Measurements from ENCODE around the gene SH3RF3.

Gene SH3RF3

DNA sequence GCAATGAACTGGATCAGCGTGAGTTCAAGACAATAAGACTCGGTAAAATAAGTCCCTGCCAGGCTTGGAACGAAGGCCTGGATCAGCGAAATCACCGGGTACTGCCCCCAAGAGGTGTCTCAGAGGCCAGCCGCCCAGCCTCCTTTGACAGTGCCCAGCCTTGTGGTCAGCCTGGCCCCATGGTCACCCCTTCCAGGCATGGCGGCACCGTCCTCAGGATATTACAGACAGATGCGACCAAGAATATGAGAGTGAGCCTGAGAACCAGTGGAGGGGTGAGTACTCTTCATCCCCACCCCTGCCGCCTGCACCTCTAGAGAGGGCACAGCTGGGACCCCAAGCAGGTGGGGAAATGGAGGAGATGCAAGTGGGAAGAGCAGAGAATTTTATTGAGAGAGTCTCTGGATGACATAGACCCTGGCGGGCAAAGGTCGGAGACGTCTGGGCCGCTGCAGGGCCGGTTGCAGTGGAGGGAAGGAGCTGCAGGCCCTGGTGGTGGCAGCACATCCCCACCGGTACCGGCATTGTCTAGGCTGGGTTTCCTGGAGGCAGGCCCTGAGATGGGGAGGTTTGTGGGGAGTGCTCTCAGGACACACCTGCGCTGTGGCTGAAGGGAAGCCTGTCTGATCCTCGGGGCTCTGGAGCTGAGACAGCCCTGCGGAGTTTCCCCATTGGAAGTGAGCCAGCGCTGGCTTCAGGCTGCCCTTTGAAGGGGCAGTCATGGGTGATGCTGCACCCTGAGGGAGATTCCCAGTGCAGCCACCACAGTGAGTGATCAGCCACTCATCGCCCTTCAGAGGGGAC lies 294.8 kb downstream of the SH3RF3 start:
- no peak for DNase-seq

DNA sequence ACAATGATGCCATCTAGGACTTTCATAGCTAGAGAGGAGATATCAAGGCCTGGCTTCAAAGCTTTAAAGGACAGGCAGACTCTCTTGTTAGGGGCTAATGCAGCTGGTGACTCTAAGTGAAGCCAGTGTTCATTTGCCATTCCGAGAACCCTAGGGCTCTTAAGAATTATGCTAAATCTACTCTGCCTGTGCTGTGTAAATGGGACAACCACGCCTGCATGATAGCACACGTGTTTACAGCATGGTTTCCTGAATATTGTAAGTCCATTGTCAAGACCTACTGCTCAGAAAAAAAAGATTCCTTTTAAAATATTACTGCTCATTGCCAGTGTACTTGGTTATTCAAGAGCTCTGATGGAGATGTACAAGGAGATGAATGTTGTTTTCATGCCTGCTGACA lies 296.4 kb downstream of the SH3RF3 start:
- DNase-seq = no peak

- DNase-seq = no peak
Observed at GRCh38 chr2:109427661-109428091, 298.7 kb downstream of the SH3RF3 start.

GRCh38 chr2:109428281-109428680 lies 299.3 kb downstream of the SH3RF3 start:
- no peak for DNase-seq

- no peak for DNase-seq
Observed at GRCh38 chr2:109428841-109429566, 300.0 kb downstream of the SH3RF3 start.

DNA sequence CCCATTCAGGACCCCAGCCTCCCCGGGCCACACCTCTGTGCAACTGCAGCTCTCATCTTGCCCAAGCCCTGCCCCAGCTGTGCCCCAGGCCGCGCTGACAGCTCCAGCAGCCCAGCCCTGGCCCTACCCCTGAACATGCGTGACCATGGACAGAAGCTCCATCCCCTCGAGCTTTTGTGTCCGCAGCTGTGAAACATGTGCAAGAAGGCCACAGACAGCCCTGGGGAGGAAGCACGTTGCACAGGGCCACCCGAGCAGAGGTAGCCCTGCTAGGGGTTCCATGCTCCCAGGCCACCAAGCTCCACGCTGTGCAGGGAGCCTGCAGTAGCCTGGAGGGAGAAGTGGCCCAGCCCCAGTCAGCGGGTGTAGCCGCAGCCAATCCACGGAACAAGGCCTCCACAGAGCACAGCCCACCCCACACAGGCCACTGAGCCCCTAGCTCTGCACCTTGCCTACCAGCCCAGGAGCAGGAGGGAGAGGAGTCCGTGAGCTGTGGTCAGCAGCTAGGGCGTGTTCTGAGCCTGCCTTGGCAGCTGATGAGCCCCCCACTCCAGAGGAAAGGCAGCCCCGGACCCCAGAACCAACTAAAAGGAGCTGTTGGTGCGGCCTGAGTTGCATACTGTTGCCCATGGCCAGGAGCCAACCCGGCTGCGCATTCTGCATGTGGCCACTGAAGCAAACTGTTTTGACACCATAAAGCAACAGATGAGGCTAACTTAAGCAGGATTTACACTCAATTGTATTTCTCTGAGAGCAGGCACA lies 300.7 kb downstream of the SH3RF3 start:
- DNase-seq = no peak

DNA sequence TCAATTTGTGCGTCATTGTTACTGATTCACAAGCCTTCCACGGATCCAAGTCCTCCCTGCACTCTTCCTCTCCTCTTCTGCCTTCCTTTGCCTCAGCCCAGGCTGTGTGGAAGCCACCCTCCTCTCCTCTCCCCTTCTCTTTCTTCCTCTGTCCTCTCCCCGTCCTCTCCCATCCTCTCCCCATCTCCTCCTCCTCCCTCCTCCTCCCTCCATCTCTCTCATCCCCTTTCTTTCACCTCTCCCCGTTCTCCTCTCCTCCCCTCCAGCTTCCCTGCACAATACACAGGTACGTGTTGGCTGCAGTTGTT lies 301.3 kb downstream of the SH3RF3 start:
- DNase-seq = no peak

- no peak for DNase-seq
Observed at GRCh38 chr2:109432421-109432820, 303.4 kb downstream of the SH3RF3 start.

DNA sequence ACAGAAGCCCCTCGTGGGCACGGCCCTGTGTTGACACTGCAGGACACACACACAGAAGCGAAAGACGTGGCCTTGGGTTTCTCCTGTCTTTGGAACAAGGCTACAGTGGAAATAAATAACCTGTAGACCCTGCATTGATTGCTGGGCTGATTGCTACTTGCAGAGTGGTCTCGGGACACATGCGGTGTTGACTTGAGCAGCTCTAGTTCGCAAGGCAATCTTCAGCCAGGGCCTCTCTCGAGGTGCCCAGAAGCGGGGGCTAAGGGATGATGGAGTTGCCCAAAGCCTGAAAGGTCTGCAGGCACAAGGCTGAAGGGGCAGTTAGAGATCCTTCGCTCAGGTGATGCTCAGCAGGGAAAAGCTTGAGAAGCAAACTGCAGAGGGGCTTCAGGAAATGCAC lies 304.5 kb downstream of the SH3RF3 start:
- no peak for DNase-seq

GRCh38 chr2:109433926-109434325 lies 304.9 kb downstream of the SH3RF3 start:
- no peak for DNase-seq

DNA sequence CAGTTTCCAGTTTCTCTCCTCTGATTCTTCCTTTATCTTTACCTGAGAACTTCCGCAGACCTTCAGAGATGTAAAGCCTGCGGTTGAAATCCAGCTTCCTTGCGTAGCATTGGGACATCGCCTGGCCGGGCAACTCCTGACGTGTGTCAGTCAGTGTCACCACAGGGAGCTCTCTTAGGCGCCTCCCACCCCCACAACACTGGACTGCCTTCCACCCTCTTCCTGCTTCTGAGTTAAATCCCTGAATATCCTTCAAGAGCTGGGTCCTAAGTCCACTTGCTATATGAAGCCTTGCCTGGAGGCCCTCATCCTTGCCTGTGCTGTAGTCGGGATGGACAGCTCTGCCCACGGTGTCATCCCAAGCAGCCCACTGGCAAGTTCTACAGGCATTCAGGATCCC lies 305.3 kb downstream of the SH3RF3 start:
- DNase-seq = no peak

- no peak for DNase-seq
Observed at GRCh38 chr2:109435066-109435690, 306.2 kb downstream of the SH3RF3 start.

DNA sequence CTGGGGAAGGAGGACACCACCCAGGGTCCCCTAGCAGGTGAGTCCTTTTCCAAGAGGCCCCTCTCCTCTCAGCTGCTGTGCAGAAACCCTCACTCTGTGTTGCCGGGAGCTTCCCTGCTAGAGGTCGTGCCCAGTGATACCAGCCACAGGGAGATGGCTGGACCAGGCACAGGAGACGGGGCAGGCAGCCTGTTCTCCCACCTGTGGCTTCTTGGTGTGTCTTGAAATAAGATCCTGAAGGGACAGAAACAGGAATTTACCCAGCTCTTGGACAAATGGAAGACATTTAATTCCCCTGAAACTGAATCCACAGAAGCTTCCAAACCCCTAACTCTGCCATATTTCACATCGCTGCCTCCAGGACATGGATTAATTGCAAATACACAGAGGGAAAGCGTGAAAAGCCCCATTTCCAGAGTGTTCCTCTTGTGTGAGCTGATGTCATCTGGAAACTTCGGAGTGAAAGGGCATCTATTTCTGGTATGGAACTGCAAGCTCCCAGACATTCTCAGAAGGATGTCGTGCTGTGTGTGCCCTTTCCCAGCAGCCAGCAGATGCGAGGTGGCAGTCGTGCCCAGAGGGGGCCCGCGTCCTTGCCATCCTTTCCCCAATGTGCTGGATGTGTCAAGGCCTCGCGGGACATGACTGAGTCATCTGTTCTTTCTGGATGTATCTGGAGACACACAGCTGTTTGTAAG lies 307.0 kb downstream of the SH3RF3 start:
- DNase-seq = no peak

GRCh38 chr2:109436610-109437225 lies 307.7 kb downstream of the SH3RF3 start:
- DNase-seq = peak; percentile 12

DNA sequence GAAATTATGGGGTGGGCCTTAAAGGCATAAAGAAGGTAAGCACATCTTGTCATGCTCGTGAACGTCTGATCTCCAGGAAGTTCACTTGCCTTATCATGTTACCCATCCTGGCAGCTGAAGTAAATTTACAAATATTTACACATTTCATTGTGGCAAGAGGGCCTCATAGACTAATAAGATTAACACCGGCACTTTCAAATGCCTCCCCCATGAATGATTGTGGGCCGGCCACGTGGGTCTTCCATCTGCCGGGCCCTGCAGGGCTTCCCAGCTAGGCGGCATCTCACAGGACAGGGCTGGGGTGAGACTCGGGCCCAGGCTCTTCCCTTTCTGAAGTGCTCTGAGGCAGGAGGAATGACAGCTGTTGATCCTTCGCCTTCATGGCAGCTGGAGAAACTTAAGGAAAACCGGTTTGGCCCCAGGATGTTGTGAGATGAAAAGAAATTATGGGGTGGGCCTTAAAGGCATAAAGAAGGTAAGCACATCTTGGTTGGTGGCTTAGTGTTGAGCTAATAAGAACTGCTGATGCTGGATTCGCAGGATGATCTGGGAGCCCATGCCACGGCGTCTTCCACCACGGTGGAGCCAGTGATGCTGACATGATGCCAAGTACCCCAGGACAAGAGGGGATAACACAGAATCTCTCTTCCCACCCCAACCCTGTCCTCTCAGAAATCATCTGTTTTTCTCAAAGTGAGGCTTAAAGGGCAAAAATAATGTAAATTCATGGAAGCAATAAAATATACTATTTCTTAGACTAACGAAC lies 308.5 kb downstream of the SH3RF3 start:
- DNase-seq = peak; percentile 89

DNA sequence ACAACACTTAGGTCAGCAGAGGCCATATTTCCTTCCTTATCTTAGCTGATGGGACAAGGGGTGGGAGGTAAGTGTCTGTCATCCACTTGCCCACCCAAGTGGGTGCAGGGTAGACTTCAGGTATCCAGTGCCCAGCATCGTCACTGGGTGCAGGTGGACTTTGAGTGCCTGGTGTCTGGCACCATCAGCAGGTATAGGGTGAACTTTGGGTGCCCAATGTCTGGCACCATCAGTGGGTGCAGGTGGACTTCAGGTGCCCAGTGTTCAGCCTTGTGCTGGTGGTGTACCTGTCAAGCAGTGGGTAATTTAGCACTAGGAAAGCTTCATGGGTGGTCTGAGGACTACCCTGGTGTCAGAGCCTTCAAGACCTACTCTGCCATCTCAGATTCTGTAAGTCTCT lies 309.1 kb downstream of the SH3RF3 start:
- DNase-seq = no peak

DNA sequence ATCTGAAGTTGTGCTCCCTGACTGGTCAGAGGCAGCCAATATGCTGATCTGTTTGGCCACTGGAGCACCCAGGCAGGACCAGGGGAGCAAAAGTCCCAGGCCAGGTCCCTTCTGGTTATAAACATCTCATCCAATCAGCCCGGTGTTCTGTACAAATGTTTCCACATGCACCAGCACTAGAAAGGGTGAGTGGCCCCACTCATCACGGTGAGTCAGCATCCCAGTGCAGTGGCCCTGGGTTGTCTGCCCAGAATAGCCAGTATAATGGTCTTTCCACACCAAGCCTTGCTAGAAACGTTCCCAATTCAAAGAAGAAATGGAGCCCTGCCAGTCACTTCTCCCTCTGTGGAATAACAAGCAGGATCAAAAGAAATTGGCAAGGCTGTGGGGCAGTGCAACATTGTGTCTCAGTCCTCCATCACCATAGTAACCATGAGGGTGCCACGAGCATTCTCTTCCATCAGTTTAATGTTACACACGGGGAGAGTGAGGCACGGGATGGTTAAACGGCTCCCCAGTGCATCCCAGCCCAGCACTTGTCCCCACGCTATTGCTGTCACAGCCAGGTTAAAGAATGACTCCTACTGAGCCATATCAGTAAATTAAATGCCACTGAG lies 309.9 kb downstream of the SH3RF3 start:
- no peak for DNase-seq

DNA sequence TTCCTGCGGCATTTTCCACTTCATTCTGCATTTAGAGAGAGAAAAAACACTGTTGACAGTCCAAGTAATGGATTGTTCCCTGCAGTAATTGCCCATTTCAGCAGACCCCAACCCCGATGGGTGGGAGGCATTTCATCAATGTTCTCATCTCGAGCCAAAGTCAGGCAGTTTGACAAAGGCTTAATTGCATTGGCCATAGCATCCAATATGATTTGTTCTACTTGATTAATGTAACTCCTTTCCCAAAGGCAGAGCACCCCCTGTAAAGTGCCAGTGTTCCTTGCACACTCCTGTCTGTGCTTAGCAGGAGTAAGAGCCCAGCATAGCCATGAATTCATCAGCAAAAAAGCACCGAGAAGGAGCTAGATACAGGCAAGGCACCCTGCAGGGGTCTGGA lies 310.4 kb downstream of the SH3RF3 start:
- DNase-seq = no peak

GRCh38 chr2:109439986-109440385 lies 311.0 kb downstream of the SH3RF3 start:
- no peak for DNase-seq

- no peak for DNase-seq
Observed at GRCh38 chr2:109440499-109441156, 311.6 kb downstream of the SH3RF3 start.
